NB4 (cell line): Measurements from ENCODE around the gene TIAL1.

Experiments used
- POLR2A ChIP-seq: IDR thresholded peaks from 2 replicates; pipeline ENCODE4 v1.6.1; 2011; ENCODE audit warnings: mild to moderate bottlenecking; ENCODE audit not compliant: insufficient read length; ENCODE audit errors: extremely low read depth
- TF ChIP-seq, protein P1 (sequence below): IDR thresholded peaks from one replicate; pipeline ENCODE4 v1.5.1; 2012; ENCODE audit warnings: low read depth, low read length
- TF ChIP-seq, protein P2 (sequence below): IDR thresholded peaks from 2 replicates; pipeline ENCODE4 v1.6.1; 2011; ENCODE audit warnings: low read depth, low read length

DNA sequence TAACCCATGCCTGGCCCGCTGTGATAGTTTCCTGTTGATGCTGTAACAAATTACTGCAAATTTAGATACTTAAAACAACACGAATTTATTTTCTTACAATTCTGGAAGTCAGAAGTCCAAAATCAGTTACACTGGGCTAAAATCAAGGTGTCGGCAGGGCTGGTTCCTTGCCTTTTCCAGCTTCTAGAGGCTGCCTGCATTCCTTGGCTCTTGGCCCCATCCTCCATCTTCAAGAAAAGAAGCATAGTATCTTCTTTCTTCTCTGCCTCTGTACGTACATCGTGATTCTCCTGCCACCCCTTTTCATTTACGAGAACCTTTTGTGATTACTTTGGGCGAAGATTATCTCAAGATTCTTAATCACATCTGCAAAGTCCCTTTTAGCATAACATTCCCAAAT, 1.6 kb upstream of the TIAL1 start:
- TF ChIP-seq, protein P1, sequence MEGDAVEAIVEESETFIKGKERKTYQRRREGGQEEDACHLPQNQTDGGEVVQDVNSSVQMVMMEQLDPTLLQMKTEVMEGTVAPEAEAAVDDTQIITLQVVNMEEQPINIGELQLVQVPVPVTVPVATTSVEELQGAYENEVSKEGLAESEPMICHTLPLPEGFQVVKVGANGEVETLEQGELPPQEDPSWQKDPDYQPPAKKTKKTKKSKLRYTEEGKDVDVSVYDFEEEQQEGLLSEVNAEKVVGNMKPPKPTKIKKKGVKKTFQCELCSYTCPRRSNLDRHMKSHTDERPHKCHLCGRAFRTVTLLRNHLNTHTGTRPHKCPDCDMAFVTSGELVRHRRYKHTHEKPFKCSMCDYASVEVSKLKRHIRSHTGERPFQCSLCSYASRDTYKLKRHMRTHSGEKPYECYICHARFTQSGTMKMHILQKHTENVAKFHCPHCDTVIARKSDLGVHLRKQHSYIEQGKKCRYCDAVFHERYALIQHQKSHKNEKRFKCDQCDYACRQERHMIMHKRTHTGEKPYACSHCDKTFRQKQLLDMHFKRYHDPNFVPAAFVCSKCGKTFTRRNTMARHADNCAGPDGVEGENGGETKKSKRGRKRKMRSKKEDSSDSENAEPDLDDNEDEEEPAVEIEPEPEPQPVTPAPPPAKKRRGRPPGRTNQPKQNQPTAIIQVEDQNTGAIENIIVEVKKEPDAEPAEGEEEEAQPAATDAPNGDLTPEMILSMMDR: no peak
- no peak for TF ChIP-seq POLR2A
- TF ChIP-seq, protein P2, sequence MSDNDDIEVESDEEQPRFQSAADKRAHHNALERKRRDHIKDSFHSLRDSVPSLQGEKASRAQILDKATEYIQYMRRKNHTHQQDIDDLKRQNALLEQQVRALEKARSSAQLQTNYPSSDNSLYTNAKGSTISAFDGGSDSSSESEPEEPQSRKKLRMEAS: no peak
